ENCODE measurements around the gene WDR7.

DNA sequence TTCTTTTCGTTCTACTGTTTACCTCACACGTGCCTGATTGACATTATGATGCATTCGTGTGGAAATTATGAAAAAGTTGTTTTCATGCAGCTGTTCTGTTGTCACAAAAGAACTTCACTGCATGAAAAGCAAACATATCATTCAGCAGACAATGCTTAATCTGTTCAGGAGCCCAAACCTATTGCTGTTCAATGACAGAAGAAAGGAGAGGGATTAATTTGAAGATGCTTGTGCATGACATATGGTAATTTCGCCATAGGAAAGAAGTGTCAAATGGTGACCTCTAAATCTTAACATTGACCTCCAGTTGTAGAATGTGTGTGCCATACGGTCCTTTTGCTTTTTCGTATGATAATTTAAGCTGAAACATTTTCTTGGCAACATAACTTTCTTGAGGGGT is 124.5 kb downstream of the WDR7 start:
- TF ChIP-seq, protein P1, sequence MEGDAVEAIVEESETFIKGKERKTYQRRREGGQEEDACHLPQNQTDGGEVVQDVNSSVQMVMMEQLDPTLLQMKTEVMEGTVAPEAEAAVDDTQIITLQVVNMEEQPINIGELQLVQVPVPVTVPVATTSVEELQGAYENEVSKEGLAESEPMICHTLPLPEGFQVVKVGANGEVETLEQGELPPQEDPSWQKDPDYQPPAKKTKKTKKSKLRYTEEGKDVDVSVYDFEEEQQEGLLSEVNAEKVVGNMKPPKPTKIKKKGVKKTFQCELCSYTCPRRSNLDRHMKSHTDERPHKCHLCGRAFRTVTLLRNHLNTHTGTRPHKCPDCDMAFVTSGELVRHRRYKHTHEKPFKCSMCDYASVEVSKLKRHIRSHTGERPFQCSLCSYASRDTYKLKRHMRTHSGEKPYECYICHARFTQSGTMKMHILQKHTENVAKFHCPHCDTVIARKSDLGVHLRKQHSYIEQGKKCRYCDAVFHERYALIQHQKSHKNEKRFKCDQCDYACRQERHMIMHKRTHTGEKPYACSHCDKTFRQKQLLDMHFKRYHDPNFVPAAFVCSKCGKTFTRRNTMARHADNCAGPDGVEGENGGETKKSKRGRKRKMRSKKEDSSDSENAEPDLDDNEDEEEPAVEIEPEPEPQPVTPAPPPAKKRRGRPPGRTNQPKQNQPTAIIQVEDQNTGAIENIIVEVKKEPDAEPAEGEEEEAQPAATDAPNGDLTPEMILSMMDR (IDR thresholded peaks at IDR 0.05): no peak
- TF ChIP-seq POLR2A (IDR thresholded peaks at IDR 0.05; ENCODE audit: low read length): no peak
- no peak for TF ChIP-seq TFCP2L1 (CRISPR knock-in tag; IDR thresholded peaks at IDR 0.05)

All from A549 (cell line).